T1000 (cell line): Measurements from ENCODE around the gene CHML.

Experiments
- DNase-seq: peaks from one replicate; lab custom pipeline; 2025; ENCODE audit warnings: mixed read lengths; lab: John Stamatoyannopoulos, UW

CHML gene

DNA sequence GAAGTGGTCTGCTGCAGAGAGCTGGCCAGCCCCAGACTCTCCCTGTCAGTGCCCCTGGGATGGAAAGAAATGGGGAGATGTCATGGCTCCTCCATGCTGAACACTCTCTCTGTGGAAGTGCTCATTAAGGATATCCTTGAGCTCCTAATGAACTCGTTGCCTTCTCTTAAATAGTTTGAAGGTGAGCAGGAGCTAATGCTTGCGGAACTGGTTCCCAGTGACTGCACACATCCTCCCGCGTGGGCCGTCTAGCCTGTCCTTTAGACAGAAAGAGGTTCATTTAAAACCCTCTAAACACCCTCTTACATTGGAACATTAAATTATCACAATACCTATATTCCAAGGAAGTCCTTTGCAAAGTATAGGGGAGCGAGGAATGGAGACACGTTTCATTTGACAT, 6.0 kb upstream of the CHML start:
- DNase-seq, result no peak

DNA sequence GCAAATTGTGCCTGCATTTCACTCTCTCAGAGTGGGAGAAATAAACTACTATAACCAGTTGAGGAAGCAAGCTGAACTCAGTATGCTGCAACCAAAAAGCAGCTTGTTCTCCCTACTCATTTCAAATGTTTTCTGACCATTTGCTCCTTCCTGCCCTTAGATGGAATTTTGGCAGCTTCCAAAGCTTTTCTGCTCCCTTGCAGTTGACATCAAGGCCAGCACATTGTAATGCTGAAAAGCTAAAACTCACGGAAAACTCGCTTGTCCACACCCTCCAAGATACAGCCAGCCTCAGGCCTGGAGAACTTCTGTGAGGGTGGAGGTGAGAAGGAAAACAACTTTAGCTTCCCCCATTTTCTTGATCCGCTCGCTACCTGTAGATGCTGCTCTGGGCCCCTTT, 5.0 kb upstream of the CHML start:
- no peak for DNase-seq

DNA sequence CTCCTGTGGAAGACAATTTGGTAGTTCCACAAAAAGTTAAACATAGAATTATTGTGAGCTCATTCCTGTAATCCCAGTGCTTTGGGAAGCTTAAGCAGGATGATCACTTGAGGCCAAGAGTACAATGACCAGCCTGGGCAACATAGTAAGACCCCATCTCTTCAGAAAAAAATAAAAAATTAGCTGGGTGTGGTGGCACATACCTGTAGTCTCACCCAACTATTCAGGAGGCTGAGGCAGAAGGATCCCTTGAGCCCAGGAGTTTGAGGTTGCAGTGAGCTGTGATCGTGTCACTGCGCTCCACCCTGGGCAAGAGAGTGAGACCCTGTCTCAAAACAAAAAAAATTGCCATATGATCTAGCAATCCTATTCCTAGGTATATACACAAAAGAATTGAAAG, 4.1 kb upstream of the CHML start:
- no peak for DNase-seq

DNA sequence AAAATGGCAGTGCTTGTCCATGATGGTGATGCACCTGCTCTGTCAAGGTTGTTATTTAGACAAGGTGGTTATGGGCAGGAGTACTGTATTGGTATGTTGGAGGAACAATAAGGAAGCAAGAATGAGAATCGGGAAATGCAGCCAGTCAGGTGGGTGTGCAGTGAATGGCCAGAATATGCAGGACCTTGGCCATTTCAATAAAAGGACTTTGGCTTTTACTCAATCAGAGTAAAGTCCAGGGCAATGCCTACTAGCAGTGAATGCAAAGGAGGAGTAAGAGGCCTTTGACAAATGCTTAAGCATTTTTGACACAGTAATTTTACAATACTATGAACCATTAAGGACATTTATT, 2.4 kb upstream of the CHML start:
- DNase-seq, result no peak

DNA sequence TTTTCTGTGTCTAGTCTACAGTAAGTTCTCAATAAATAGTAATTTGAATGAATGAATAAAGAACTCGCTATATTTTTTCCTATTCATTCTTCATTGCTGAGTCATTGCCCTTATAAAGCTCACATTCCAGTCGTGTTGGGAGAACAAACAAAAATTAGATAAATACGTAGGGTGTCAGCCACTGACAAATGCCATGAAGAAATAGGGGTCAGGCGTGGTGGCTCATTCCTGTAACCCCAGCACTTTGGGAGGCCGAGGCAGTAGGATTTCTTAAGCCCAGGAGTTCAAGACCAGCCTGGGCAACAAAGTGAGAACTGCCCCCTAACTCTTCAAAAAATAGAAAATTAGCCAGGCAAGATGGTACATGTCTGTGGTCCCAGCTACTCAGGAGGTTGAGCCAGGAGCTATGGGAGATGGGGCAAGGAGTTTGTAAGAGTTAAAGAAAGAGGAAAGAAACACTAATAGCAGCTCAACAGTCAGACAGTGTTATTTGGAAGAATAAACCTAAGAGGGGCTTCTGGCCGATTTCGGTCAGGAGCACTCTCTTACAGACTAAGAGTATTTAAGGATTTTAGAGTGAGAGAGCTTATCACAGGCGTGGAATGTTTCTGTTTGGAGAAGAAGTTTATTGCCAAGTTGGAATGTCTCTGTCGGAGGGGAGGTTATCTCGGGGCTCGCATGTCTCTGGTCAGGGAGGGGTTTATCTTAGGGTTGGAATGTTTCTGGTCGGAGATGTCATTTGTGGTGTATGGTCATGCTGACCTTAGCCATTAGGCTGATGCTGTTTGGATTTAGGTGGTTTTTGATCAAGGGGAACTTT, 1.8 kb upstream of the CHML start:
- DNase-seq, result peak; percentile 26

DNA sequence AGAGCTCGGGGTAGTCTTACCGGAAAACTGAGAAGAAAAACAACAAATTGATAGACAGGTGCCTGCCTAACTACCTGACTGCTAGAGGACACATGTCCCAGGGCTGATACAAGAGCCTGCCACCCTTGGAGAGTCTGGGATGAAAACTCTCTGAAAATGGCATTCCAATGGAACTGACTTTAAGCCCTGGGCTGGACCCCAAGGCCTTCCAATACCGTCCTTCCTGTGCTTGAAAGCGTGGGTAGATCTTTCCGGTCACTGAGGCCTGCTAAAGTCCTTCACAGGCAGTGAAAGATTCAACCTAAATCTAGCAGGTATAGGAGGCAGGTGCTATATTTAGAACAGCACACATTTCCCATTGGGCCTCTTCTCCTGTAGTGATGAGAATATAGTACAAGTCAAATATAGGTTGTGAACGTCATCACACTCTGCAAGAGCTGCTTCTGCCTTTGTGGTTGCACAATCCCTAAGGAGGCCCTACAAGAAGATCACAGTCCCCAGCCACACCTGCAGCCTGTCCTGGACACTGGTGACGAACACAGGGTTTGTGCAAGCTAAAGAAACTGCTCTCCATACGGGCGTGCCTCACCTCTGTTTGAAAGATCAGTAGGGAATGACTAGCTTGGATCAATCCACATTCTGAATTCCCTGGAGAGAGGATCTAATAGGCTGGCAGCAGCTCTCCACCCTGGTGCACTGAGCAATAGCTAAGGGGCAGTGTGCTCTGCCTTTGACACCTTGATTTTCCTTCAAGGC, 876 bp upstream of the CHML start:
- no peak for DNase-seq

DNA sequence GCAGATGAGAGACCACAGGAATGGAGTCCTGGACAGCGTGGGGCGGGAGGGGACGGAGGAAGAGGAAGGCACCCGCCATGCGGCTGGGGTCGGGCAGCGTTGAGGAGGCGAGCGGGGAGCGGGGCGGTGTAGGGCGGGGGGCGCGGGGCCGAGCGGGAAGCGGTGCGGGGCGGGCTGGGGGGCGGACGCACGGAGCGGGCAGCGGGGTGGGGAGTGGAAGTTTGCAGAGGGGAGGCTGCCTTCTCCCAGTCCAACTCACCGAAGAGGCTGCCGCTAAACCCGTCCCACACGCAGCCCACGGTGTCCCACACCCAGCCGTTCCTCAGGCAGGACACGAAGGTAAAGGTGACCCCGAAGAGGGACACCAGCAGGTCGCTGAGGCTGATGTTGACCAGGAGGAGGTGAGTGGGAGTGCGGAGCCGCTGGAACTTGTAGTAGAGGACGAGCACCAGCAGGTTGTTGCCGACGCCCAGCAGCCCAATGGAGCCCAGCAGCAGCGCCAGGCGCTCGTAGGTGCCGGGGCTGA, 483 bp downstream of the CHML start:
- DNase-seq, result no peak

DNA sequence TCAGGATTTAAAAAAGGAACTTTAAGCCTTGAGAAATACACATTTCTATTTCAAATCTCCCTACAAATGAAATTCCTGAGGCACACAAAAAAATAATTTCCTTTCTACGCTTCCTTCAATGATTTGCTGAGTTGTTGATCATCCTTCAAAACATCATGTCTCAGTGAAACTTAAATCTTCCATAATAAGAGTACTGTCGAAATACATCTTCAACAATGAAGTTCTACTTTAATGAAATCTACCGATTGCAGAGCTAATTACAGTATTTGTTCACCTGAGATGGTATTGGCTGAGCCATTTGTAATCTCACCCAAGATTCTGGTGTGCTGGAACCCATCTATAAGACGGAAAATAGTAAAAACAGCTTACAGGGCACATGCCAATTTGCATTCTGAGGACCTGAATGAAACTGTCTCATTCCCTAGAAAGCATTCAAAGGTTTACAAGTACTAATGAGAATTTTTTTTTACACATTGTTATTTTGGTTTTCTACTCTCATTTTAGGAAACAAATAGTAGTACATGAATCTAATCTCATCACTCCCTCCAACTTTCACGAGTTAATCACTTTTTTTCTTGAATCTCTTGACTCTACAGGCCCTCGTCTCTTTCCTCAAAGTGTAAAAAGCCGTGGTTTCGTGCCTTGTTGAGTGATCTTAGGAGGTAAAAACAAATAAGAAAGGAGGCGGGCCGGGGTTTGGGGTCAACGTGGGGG, 1.1 kb downstream of the CHML start:
- DNase-seq, result no peak

DNA sequence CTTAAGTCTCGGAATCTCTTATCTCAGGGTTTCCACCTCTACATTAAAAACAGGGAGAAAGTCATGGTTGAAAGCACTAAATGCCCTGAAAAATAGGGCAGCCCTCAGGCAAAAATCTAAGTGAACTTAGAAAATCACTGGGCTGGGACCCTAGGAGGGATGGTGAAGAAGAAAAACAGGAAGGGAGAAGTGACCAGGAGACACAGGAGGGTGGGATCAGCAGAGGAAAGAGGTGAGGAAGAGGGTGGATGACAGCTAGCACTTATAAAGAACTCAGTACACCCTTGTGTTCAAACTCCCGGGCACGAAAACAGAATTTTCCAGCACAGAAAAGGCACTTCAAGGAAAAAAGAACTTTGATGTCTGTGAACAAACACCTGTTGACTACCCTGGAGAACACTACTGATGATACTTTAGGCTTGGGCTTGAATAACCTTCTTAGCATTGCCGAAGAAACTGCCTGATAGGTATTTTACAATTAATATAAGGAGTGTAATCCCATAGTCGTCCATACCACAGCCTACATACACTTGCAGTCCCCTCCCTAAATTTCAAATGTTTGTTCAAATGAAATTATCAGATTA, 2.0 kb downstream of the CHML start:
- no peak for DNase-seq

DNA sequence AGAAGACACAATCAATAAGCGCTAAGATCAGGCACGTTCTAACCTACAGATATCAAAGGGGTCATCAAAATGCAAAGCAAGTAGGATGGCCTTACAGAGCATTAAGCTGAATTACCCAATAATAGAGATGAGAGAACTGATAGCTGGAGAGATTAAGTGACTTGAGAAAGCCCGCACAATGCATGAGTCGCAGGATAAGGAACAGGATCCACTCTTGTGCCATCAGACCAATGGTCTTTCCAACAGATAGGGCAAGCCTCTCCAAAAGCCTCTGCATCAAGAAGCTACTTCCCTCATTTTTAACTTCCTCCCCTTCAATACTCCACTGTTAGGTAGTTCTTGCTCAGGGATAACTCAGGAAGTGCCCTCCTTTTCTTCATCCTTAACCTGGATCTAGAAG, 2.6 kb downstream of the CHML start:
- no peak for DNase-seq

DNA sequence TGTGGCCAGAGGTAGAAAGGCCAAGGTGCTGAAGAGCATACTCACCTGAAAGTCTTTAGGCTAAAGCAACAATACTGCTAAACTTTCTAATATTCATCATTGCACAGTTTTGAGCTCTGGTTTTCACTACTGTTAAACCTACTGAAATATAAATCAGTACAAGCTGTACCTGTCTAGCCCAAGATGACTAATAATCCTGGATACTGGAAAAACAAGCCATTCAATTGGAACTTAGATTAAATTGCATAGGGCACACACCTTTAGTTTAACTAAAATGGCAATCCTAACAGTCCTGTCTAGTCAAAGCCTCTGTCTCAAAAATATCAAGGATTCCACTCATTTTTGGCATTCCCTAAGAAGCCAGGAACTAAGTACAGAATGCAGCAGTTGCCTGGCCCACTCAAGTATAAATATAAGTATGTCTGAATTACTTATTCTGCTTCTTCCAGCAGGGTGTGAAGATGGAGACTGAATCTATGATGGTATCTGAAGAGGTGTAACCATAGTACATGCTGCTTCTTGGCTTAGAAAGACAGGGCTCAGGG, 3.1 kb downstream of the CHML start:
- DNase-seq, result no peak

DNA sequence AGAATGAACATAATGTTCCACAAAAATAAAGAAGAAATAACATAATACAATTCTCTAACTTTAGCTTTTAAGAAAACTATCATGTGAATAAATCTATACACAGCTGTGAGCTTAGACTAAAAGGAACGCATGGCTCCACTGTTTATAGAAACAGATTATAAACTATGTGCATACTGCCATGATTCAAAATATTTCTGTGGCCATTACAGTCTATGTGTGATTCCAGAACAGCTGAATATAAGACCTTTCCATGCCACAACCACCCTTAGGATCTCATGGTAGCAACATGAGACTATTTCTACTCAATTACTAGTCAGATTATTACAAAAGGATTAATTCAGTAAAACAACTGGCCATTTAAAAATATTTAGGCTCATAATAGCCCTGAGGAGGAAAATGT, 3.9 kb downstream of the CHML start:
- DNase-seq, result no peak

DNA sequence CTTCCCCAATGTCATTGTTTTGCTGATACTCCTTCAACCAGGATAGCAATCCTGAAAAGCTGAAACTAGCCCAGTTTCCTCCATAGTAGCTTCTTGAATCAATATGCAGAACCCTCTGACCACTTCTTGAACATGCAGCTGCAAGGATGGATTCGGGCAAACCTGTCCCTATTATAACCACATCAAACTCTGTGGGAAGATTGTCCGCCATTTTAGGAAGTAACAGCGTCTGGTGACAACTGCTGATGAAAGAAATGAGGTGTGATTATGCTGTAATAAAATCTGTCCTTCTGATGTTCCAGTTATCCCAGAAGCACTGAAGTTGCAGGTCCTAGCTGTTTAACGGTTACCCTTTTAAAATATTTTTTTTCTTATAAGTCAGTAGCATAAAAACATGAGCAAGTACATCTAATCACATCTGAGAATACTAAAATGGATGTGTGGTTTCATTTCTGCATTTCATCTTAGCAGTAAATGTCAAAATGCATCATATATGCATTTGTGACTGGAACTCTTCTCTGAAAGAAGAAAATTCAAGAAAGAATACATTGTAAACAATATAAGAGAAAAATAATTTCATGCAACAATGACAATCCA, 4.5 kb downstream of the CHML start:
- no peak for DNase-seq

DNA sequence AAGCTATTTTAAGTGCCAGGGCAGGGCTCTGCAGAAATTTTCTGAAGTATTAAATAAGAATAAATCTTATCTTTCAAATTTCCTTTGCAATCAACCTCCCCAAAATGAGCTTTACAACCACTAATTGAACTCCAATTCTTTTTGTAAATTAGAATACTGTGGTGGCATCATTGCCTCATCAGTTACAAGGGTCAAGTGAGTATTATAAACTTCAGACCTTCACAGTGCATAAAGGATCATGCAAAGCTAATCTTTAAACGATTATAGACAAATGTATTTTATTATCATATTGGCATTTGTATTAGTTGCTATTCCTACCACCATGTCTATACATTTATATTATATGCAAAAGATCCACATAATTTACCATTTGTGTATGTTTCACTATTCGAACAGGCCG, 7.2 kb downstream of the CHML start:
- no peak for DNase-seq

DNA sequence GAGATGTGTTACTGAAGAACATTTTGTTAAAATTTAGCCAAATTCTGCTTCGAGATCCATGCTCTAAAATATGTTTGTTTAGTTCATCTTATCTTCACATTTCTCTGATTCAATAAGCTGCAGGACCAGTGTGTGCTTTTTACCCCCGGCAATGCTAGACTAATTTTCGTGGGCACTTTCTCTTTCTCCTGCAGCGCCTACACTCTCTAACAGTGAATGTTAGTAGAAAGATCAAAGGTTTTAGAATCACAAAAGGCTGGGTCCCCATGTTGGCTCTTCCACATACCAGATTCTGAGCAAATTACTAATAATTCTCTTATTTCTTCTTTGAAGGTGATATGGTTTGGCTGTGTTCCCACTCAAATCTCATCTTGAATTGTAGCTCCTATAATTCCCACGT, 8.5 kb downstream of the CHML start:
- DNase-seq, result no peak

DNA sequence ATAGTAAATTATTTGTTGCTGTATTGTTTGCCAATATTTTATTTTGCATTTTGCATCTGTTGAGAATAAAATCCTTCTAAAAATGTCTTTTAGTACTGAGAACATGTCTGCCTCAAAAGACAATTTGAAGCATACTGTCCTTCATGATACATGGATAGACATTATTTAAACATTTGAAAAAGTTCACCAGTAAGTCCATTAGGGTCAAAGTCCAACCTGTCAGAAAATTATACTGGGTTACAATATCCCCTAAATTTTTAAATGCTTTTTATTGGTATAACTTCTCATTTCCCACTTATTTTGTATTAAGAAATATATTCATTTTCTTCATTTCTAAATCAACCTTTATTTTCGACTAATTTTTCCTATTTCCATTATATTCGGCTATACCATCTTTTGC, 9.3 kb downstream of the CHML start:
- no peak for DNase-seq

DNA sequence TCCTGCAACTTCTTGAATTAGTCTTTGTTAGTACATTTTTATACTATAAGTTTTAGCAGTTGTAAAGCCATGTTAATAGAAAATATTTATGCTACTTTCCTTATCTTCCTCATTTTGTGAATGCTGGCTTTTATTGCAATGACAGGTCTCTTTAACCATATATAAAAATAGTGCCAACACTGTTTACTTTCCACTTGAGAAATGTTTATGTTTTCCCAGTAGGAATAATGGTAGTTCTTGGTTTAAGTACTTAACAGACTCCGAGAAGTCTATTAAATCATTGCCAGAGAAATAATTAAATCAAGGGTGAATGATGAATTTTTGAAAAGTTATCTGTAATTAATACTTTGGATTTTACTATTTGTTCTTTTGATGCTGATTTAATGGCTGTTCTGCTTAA, 9.7 kb downstream of the CHML start:
- no peak for DNase-seq

DNA sequence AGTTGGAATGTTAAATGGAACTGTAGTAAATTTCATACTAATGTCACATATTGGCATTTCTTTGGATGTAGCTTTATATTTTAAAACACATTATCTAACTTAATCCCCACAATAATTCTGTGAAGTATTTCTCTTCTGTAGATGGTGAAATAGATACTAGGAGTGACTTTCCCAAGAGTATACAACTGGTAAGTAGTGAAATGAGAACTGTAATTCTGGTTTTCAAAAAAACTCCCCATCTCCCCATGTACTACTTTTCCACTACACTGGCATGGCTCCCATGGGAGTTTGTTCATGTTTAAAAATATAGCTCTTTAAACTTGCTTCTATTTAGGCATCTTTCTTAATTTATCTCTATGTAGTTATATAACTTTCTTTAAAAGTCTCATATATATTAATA, 10.2 kb downstream of the CHML start:
- DNase-seq, result no peak

DNA sequence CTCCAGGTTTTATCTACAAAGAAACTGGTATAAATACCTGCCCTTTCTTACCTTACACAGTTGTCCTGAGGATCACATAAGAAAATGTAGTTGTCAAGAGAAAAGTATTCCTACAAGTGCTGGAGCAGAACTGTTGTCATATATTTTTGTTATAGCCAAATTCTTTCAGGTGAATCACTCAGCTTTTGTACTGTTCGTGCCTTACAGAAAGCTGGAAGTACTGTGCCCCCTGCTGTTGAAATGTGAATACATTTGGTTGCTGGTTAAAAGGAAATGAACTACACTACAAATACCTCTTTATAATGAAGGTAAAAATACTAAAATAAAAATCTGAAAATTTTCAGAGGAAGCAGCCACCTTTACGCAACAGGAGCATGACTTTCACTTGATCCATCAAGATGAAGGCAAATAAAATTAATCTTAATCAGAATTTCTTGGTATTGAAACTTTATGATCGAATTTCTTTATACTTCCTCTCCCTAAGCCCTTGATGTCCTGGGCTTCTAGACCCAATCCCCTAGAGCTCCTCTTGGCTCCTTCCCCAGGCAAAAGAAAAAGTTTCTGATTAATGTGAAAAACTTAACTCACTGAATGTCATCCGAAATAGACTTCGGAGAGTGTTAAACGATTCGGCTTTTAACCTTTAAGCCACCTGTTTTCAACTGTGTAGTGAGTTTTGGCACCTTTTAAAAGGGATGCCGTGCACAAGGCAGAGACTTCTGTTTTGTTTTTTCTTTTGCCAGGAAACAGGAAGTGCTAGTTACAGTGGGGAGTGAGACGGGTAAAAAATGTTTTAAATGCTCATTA, 12.5 kb downstream of the CHML start:
- DNase-seq, result no peak

DNA sequence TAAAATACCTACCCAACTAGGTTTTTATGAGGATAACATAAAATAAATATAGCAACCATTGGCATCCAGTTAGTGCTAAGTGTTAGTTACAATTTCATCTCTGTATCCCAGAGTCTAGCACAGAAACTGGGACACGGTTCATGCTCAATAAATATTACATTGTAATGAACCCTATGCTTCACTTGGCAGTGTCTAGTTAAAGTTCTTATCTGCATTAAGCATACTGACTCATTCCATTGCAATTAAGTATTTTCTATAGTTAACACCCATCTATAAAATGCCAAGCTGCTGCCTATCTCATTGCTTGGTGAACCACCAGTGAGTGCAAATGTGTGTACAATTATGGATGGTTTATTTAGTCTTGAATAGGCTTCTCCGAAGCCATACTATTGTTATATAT, 15.2 kb downstream of the CHML start:
- DNase-seq, result no peak

DNA sequence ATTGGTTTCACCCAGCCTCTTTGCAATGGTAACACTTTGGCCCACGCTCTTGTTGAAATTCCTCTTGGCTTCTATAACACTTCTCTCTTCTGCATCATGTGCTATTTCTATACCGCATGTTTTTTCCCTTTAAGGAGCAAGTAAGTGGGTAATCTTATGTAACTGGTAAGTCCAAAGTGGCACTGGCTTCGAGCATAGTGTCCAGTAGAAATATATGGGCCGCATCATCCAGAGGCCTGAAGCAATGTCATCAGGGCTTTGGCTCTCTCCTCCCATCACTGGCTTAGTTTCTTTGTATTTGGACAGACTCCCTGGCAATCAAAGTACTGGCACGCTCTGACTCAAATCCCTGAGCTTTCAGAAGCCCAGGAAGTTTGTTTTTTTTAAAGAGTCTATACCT, 17.5 kb downstream of the CHML start:
- DNase-seq, result no peak
